CD14-positive monocyte (primary cell): ENCODE measurements around the gene NSUN3. TPM values are rescaled to one million over a fixed set of nuclear protein-coding genes. Genes with fewer than 3 reads are reported as not detected.

ENCODE experiments used
- DNase-seq, 3 donors: peaks; one replicate each; pipeline ENCODE4 v3.0.0-alpha.2; 2011 to 2022
- H2AFZ ChIP-seq: 2 replicates; pipeline ENCODE4 v1.6.0; 2012; ENCODE audit warnings: mild to moderate bottlenecking, low read depth, low read length, inconsistent platforms; ENCODE audit not compliant: insufficient read depth, poor library complexity, severe bottlenecking
- H3K27ac ChIP-seq, 2 donors: 1 replicate in 1 of 2; 2 replicates in 1 of 2; pipeline ENCODE4 v1.5.1; 2012 to 2013; ENCODE audit warnings: low read length in 2 of 2, control low read depth in 1 of 2, inconsistent platforms in 1 of 2, low read depth in 1 of 2, mild to moderate bottlenecking in 1 of 2
- H3K27me3 ChIP-seq, 2 donors: one replicate each; pipeline versions ENCODE4 v1.6.0 to v1.6.1; 2011 to 2013; ENCODE audit warnings: low read length in 2 of 2; ENCODE audit not compliant: control insufficient read depth in 2 of 2, insufficient read depth in 2 of 2
- H3K36me3 ChIP-seq, 2 donors: replicated peaks in 1 of 2; 1 replicate in 1 of 2; 2 replicates in 1 of 2; pipeline versions ENCODE4 v1.5.1 to v1.6.1; 2012 to 2013; ENCODE audit warnings: low read length in 2 of 2, control low read depth in 1 of 2, inconsistent platforms in 1 of 2, mild to moderate bottlenecking in 1 of 2; ENCODE audit not compliant: insufficient read depth in 2 of 2, control insufficient read depth in 1 of 2
- H3K4me1 ChIP-seq, 2 donors: 1 replicate in 1 of 2; 2 replicates in 1 of 2; pipeline versions ENCODE4 v1.5.1 to v1.6.1; 2012 to 2013; ENCODE audit warnings: low read length in 2 of 2, control low read depth in 1 of 2, inconsistent platforms in 1 of 2, mild to moderate bottlenecking in 1 of 2, moderate library complexity in 1 of 2; ENCODE audit not compliant: insufficient read depth in 2 of 2, control insufficient read depth in 1 of 2
- H3K4me2 ChIP-seq: replicated peaks from 2 replicates; pipeline ENCODE3; 2012; ENCODE audit warnings: low read length, moderate library complexity, mild to moderate bottlenecking; ENCODE audit not compliant: poor library complexity, severe bottlenecking; ENCODE audit errors: extremely low read depth
- H3K4me3 ChIP-seq, 3 experiments: fragments of 200-600 bp in 1 of 3; sonication (generic) in 1 of 3; replicated peaks in 1 of 3; 1 replicate in 2 of 3; 2 replicates in 1 of 3; pipeline ENCODE4 v1.5.1; 2011 to 2013; ENCODE audit warnings: low read length in 3 of 3, mild to moderate bottlenecking in 3 of 3, control low read depth in 2 of 3, low read depth in 2 of 3, inconsistent platforms in 1 of 3, moderate library complexity in 1 of 3
- H3K79me2 ChIP-seq: 2 replicates; pipeline ENCODE4 v1.6.0; 2012; ENCODE audit warnings: mild to moderate bottlenecking, control low read depth, inconsistent platforms, low read length, moderate library complexity; ENCODE audit not compliant: insufficient read depth
- H3K9ac ChIP-seq: 2 replicates; pipeline ENCODE4 v1.6.0; 2017; ENCODE audit warnings: low read length, mild to moderate bottlenecking; ENCODE audit not compliant: insufficient read depth, poor library complexity, severe bottlenecking
- H3K9me3 ChIP-seq, 2 donors: replicated peaks in 1 of 2; 1 replicate in 1 of 2; 2 replicates in 1 of 2; pipeline versions ENCODE4 v1.5.1 to v1.6.1; 2012 to 2013; ENCODE audit warnings: low read length in 2 of 2, control low read depth in 1 of 2; ENCODE audit not compliant: control insufficient read depth in 1 of 2, insufficient read depth in 1 of 2
- H4K20me1 ChIP-seq: 2 replicates; pipeline ENCODE4 v1.6.0; 2012; ENCODE audit warnings: mild to moderate bottlenecking, low read length, control low read depth, moderate library complexity; ENCODE audit not compliant: insufficient read depth
- H3K27ac Mint-ChIP-seq, 7 donors: one replicate each; pipeline ENCODE4 v1.8.0; 2020; ENCODE audit warnings: mild to moderate bottlenecking in 7 of 7, mixed read lengths in 7 of 7, moderate library complexity in 6 of 7, inconsistent platforms in 2 of 7
- H3K27me3 Mint-ChIP-seq, 3 donors: one replicate each; pipeline ENCODE4 v1.8.0; 2021 to 2022; ENCODE audit warnings: low read depth in 3 of 3, mild to moderate bottlenecking in 3 of 3, mixed read lengths in 3 of 3, moderate library complexity in 3 of 3, inconsistent platforms in 1 of 3
- H3K36me3 Mint-ChIP-seq, 2 donors: one replicate each; pipeline ENCODE4 v1.8.0; 2020; ENCODE audit warnings: mixed read lengths in 2 of 2, inconsistent platforms in 1 of 2, mild to moderate bottlenecking in 1 of 2
- H3K4me1 Mint-ChIP-seq: one replicate; pipeline ENCODE4 v1.8.0; 2020; ENCODE audit warnings: mild to moderate bottlenecking, mixed read lengths
- H3K4me3 Mint-ChIP-seq, 2 donors: one replicate each; pipeline ENCODE4 v1.8.0; 2020; ENCODE audit warnings: mild to moderate bottlenecking in 2 of 2, mixed read lengths in 2 of 2, moderate library complexity in 1 of 2
- H3K9me3 Mint-ChIP-seq, 7 donors: one replicate each; pipeline ENCODE4 v1.8.0; 2020 to 2022; ENCODE audit warnings: mixed read lengths in 7 of 7, mild to moderate bottlenecking in 6 of 7, moderate library complexity in 6 of 7, inconsistent platforms in 2 of 7
- WGBS: methylation state at CpG from one replicate; pipeline ENCODE4 v1.1.5; 2013; ENCODE audit warnings: missing lambda C conversion rate; ENCODE audit not compliant: insufficient coverage; 5-methylcytosine and 5-hydroxymethylcytosine counted together
- intact Hi-C, 2 donors: fragments of 100-400 bp; cut with micrococcal nuclease; formaldehyde crosslinking; loops; one replicate each; pipeline versions ENCODE4 v1.15.0 to v1.15.1; 2023
- polyA plus RNA-seq, 3 donors: library from polyadenylated mRNA; depleted of rRNA in 1 of 3; unstranded in 2 of 3; stranded (reverse) in 1 of 3; fragments of 300-500 nt in 2 of 3; fragments of >200 nt in 1 of 3; fragmentation: Illumina TruSeq in 2 of 3; gene quantifications; 1 replicate in 2 of 3; 2 replicates in 1 of 3; pipeline ENCODE4 v1.2.3, GENCODE V29; 2012 to 2021
- TF ChIP-seq, protein P1 (sequence below): fragments of 200-600 bp; IDR thresholded peaks from one replicate; pipeline ENCODE4 v1.8.0; 2022; ENCODE audit warnings: antibody characterized with exemption, mild to moderate bottlenecking

Gene NSUN3
- polyA plus RNA-seq, 3 donors = 6.6 to 8.8 (median 7.2) TPM

DNA sequence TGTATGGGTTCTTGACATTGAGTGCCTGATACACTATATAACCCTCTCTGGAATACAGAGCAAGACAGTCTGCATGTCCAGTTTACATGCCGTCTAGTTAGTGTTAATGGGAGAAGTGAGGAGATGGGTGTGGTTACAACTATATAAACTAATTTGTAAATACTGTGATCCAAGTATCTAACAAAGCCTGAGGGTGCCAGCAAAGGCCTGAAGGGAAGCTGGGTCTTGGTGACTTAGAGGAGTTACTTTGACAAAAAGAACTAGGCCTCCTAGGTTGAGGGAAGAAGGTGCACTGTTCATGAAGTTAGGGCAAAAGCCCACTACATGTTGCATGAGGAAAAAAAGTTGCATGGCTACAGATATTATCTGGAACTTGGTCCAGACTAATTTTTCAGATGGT, 2.3 kb downstream of the NSUN3 start:
- Histone ChIP-seq H3K27ac (peak overlapping the region in 1 of 2 donors; percentile 94), H3K4me3 (peak overlapping the region in 1 of 3 experiments; percentile 80), H2AFZ (no peak overlapping the region), H3K4me2 (peak overlapping the region; percentile 85), H3K36me3 (peaks cover 0 to 26% of the 10 kb centered on the region in 2 donors), H3K9ac (no peak overlapping the region), H3K27me3 (no peaks in the 10 kb centered on the region), H4K20me1 (peaks cover 16% of the 10 kb centered on the region), H3K4me1 (peaks cover 31 to 39% of the 10 kb centered on the region in 2 donors), H3K79me2 (peaks cover 64% of the 10 kb centered on the region), H3K9me3 (no peaks in the 10 kb centered on the region)
- peaks cover 25 to 30% of the 10 kb centered on the region in 2 donors for H3K36me3 Mint-ChIP-seq
- intact Hi-C loops = loop anchor here (5.0 kb wide), 1 partner anchor 58 kb away; no protein-coding TSS in a partner anchor
- H3K27ac Mint-ChIP-seq = peak overlapping the region; percentile 70 to 100 (median 88)
- TF ChIP-seq, protein P1, sequence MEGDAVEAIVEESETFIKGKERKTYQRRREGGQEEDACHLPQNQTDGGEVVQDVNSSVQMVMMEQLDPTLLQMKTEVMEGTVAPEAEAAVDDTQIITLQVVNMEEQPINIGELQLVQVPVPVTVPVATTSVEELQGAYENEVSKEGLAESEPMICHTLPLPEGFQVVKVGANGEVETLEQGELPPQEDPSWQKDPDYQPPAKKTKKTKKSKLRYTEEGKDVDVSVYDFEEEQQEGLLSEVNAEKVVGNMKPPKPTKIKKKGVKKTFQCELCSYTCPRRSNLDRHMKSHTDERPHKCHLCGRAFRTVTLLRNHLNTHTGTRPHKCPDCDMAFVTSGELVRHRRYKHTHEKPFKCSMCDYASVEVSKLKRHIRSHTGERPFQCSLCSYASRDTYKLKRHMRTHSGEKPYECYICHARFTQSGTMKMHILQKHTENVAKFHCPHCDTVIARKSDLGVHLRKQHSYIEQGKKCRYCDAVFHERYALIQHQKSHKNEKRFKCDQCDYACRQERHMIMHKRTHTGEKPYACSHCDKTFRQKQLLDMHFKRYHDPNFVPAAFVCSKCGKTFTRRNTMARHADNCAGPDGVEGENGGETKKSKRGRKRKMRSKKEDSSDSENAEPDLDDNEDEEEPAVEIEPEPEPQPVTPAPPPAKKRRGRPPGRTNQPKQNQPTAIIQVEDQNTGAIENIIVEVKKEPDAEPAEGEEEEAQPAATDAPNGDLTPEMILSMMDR = no peak
- no CpG with 5 or more reads among the region's 1 CpG for WGBS
- no peak for DNase-seq
- peaks cover 36% of the 10 kb centered on the region for H3K4me1 Mint-ChIP-seq
- peak overlapping the region in 1 of 2 donors; percentile 35 for H3K4me3 Mint-ChIP-seq
- peaks cover 0 to 1% (median 0%) of the 10 kb centered on the region in 3 donors for H3K27me3 Mint-ChIP-seq
- H3K9me3 Mint-ChIP-seq = peaks cover 0 to 4% (median 2%) of the 10 kb centered on the region in 7 donors

DNA sequence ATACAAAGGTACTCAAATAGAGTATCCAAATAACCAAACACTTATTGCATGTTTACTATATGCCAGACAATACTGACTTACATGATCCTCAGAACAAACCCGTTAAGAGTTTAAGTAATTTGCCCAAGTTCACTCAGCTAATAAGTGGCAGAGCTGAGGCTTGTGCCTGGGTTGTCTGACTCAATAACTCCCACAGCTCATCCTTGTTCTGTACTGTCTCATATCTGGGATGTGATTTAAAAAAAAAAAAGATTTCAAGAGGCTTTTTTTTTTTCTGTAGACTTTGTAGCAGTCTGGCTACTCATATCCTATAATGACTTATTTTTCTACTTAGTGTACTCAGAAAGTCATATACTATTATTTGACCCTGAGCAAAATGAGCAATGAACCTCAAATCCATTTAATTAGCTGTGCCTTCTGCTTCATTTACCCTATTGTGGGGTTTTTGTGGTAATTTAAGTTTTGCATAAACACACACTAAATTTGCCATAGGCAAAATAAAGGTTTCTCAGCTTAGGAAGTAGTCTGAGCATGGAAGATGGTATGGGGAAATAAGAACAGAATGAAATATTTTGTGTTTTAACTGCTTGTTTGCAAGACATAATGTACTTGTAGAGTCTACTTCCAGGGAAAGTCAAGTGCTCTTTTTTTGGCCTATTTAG, 3.1 kb downstream of the NSUN3 start:
- Histone ChIP-seq H2AFZ (no peak overlapping the region), H3K27ac (peak overlapping the region in 1 of 2 donors; percentile 94), H3K9ac (no peak overlapping the region), H3K4me1 (peaks cover 31 to 39% of the 10 kb centered on the region in 2 donors), H4K20me1 (peaks cover 25% of the 10 kb centered on the region), H3K4me2 (no peak overlapping the region), H3K4me3 (no peak overlapping the region), H3K9me3 (no peaks in the 10 kb centered on the region), H3K79me2 (peaks cover 71% of the 10 kb centered on the region), H3K27me3 (no peaks in the 10 kb centered on the region), H3K36me3 (peaks cover 0 to 26% of the 10 kb centered on the region in 2 donors)
- H3K4me1 Mint-ChIP-seq = peaks cover 36% of the 10 kb centered on the region
- H3K4me3 Mint-ChIP-seq = no peak overlapping the region
- H3K27me3 Mint-ChIP-seq = peaks cover 0 to 1% (median 0%) of the 10 kb centered on the region in 3 donors
- no peak for DNase-seq
- peaks cover 0 to 4% (median 2%) of the 10 kb centered on the region in 7 donors for H3K9me3 Mint-ChIP-seq
- intact Hi-C loops = loop anchor here (5.0 kb wide), 1 partner anchor 59 kb away; no protein-coding TSS in a partner anchor
- peaks cover 26 to 27% of the 10 kb centered on the region in 2 donors for H3K36me3 Mint-ChIP-seq
- TF ChIP-seq, protein P1 = no peak
- H3K27ac Mint-ChIP-seq = peak overlapping the region in 3 of 7 donors; percentile 23 to 57 (median 38)
- WGBS = no CpG with 5 or more reads among the region's 1 CpG
